ENCODE data around the gene CDHR2.
"Not testable (repeated sequence)": the region's sequence is repeated elsewhere in the genome, so short reads cannot be mapped to it uniquely, and the experiment has no call there.

The CDHR2 gene

DNA sequence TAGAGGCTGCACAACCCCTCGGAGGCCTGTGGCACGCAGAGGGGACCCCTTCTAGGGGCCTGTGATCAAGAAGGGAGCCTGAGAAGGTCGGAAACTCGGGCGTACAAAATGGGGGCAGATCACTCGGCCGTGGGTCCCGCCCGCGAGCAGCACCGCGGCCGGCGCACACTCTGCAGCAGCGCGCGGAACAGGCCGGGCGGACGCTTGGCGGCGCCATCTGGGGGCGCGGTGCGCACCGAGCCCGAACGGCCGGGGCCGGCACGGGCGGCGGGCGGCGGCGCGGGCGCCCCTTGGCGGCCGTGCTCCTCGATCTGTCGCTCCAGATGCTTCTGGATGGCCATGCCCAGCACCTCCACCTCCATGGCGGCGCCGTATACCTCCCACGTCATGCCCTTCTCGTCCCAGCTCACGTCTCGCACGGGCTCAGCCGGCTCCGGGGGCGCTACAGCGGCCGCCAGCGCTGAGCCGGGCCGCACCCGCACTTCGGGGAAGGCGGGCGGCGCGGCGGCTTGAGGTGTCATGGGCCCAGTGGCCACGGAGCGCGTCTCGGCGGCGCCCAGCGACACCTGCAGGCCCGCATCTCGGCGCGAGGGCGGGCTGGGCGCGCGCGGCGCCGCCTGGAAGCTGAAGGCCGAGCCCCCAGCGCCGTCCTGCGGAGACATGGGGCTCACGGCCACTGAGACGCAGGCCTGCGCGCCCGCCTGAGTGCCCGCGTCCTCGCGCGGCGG, 47.7 kb downstream of the CDHR2 start:
- peak; percentile 26 to 50 (median 34) for DNase-seq (ENCODE audit: low read depth in 3 of 3)

GRCh38 chr5:176597417-176598389, 48.6 kb downstream of the CDHR2 start:
- DNase-seq (ENCODE audit: low read depth in 3 of 3) = no peak

DNA sequence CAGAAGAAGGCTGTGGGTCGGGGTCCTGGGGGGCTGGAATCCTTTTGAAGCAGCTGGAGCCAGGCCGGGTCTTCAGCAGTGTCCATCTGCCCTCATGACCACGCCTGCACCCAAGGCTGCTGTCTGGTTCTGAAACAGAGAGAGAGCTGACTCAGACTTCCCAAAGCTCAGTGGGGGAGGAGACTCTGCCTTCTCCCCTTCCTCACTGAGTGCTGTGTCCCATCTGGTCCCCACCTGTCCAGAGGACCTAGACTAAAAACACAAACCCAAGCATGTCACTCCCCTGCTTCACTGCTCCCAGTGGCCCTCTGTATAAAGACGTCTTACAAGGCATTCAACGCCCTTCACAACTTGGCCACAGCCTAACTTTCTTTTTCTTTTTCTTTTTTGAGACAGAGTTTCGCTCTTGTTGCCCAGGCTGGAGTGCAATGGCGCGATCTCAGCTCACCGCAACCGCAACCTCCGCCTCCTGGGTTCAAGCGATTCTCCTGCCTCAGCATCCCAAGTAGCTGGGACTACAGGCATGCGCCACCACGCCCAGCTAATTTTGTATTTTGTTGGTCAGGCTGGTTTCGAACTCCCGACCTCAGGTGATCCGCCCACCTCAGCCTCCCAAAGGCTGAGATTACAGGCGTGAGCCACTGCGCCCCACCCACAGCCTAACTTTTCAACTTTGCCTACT, 50.7 kb downstream of the CDHR2 start:
- not testable (repeated sequence) for DNase-seq (ENCODE audit: low read depth in 3 of 3)

GRCh38 chr5:176601901-176602482, 52.9 kb downstream of the CDHR2 start:
- DNase-seq (ENCODE audit: low read depth in 3 of 3) = no peak

GRCh38 chr5:176603091-176603490, 53.9 kb downstream of the CDHR2 start:
- DNase-seq (ENCODE audit: low read depth in 3 of 3) = no peak

DNA sequence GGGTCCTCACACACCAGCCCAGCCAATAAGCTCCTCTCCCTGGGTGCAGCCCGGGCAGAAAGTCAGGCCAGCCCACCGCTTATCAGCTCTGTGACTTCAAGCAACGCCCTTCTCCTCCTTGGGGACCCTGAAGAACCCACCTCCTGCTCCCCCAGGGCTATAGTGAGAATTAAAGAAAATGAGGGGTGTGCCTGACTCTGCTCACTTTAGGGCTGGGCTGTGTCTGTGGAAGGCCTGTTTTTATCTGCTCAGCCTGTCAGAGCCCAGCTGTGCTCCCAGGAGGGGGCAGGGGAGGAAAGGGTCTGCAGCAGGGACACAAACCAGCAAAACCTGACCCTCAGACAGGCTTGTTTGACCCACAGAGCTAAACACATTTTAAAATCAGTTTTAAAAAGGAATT, 56.9 kb downstream of the CDHR2 start:
- DNase-seq (ENCODE audit: low read depth in 3 of 3) = no peak

- DNase-seq (ENCODE audit: low read depth in 3 of 3) = no peak
Observed at GRCh38 chr5:176606875-176607274, 57.7 kb downstream of the CDHR2 start.

DNA sequence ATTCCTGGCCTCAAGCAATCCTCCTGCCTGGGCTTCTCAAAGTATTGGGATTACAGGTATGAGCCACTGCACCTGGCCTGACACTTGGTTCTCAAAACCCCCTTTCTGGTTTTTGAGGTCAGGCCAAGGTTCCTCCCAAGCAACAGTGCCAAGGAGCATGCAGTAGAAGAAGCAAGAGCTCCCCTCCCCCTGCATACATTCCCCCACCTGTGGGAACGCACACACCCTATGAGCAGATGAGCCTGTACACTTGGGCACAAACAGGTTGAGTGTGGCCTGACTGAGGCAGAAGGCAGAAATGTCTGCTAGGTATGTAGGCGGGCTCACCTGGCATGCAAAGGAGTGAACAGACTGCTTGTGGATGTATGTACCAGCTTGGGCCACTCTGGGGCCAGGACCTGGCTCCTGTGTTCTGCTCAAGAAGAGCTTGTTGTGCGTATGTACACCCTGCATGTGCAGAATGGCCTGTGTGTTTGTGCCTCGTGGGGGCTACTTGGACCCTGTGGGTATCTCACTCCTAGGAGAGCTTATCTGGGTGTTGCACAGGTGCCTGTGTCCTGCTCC, 59.1 kb downstream of the CDHR2 start:
- DNase-seq (ENCODE audit: low read depth in 3 of 3) = no peak

DNA sequence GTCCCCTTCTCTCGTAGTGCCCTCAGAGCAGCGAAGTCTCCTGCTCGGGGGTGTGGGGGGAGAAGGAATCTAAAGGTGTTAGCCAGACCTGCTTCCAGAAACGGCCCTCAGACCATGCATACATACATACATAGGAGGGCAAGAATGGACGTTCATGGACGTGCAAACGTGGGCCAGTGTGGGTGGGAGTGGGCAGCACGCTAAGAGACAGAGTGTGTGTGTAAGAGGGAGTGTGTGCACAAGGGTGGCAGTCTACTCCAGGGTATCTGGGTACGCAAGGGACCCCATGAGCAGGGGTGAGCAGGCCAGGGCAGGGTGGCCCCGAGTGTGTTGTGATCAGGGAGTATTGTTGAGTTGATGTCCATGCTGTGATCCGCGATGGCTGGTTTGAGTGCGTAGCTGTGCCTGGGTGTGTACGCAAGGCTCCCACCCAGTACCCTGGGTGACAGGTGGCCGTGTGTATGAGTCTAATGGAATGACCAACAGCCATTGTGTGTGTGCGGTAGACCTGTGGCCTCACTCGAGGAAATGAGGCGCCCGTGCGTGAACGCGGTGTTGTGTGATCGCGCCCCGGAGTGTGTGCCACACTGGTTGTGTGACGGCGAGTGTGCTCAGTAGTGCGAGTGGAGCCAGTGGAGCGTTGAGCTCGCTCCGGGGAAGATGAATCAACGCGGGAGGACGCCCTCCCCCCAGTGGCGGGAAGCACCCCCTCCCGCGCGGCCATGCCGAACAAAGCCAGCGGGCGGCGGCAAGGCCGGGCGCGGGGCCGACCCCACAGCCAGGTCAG, 60.0 kb downstream of the CDHR2 start:
- no peak for DNase-seq (ENCODE audit: low read depth in 3 of 3)

DNA sequence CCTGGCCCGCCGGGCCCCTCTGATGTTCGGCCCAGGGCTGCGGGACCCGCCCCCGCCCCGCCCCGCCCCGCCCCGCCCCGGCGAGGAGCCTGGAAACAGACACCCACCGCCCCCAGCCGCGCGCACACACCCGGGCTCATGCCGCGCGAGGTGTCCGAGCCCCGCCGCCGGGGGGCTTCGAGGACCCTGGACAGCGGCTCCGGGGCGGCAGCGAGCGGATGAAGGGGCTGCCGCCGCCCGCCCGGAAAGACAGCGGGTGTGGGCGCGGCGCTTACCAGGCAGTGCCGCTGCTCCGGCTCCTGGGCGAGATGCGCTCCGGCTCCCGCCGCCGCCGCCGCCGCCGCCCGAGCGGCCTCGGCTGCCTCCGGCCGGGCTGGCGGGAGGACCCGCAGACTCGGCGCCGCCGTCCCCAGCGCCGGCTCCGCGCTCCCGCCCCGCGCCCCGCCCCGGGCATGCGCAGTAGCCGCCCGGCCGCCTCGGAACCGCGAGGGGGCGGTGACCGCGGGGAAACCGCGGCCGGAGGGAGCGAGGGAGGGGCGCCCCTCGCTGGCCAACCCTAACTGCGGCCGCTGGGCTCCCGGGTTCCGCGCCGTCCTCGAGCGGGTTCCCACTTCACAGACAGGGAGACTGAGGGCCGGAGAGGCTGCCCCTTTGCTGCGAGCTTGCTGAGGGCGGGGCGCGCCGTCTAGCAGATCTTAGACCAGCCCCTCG, 60.7 kb downstream of the CDHR2 start, which contains the start of gene GPRIN1:
Gene GPRIN1 (minus strand): TSS at position 433 of the 711 bp plus-strand sequence. CDS start 10,322 bp downstream, outside the sequence.
- DNase-seq (ENCODE audit: low read depth in 3 of 3) = peak in 1 of 3 donors; percentile 21

- no peak for DNase-seq (ENCODE audit: low read depth in 3 of 3)
Observed at GRCh38 chr5:176610435-176610773, 61.3 kb downstream of the CDHR2 start.

- peak in 1 of 3 donors; percentile 47 for DNase-seq (ENCODE audit: low read depth in 3 of 3)
Observed at GRCh38 chr5:176611435-176611834, 62.3 kb downstream of the CDHR2 start.

GRCh38 chr5:176612008-176612407, 62.9 kb downstream of the CDHR2 start:
- no peak for DNase-seq (ENCODE audit: low read depth in 3 of 3)

DNA sequence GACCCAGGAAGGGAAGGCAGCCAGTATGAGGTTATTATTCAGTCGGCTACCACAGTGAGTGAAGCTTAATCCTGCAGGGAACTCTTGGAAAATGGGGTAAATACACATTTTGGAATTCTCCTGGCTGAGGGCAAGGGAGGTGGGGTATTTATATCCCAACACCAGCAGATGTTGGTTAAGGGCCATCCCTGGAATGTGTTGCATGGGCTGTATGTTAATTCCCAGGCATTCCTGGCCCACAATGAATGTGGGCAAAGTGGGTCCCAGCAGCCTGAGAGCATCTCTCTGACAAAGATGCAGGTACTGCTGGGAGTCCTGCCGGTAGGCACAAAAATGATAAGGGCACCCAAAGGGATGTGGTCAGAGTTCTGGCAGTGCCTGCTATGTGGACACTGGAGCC, 63.7 kb downstream of the CDHR2 start:
- no peak for DNase-seq (ENCODE audit: low read depth in 3 of 3)

DNA sequence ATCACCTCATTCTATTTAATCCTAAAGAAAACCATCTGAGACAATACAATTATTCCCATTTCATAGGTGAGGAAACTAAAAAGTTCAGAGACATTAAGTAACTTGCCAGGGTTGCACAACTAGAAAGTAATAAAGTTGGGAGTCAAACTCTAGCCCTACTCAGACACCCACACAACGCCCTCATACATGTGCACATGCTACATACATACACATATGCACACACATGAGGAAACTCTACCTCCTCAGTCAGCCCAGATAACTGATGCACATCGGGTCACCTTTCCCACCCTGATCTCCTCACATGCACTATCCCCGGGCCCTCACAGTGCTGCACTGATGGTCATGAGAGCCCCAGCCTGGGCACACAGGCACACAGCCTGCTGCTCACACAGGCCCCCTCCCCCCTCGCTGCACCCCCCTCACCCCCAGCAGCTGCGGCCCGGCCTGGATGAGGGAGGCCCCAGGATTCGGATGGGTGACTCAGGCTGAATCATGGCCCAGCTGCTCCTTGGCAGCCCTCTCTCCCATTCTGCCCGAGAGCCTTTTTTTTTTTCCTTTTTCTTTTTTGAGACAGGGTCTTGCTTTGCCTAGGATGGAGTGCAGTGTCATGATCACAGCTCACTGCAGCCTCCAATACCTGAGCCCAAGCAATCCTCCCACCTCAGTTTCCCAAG, 65.8 kb downstream of the CDHR2 start:
- DNase-seq (ENCODE audit: low read depth in 3 of 3) = no peak

DNA sequence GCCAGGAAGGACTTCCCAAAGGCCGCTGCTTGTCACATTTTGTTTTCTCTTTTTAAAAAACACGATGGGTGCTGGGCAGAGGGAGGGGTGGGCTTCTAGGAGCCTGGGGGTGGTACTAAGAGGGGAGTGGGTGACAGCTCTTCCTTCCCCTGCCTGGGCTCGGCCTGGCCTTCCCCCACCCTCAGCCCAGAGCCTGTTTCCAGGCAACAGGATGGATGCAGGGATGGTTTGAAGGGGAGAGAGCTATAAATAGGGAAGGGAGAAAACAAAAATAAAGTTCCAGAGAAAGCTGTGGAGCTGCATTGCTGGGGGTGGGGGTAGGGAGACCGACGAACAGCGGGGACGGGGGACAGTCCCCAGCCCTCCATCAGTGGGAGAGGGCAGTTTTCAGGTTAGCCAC, 67.4 kb downstream of the CDHR2 start:
- DNase-seq (ENCODE audit: low read depth in 3 of 3) = no peak

GRCh38 chr5:176618783-176619182, 69.6 kb downstream of the CDHR2 start:
- no peak for DNase-seq (ENCODE audit: low read depth in 3 of 3)

DNA sequence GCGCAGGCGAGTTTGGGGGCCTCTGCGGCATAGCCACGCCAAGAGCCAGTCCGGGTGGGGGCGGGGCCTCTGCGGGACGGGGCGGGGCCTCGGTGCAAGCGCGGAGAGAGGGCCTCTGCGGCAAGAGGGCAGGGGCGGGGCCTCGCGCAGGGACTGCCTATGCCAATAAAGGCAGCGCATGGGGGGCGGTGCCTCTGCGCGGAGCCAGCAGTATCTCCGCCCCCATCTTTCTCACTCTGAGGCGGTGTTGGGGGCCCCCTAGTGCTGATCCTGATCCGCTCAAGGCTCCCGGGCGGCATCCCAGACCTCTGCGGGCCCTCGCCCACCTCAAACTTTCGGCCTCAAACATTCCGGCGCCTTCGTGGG, 70.0 kb downstream of the CDHR2 start:
- DNase-seq (ENCODE audit: low read depth in 3 of 3) = peak; percentile 65 to 86 (median 83)

DNA sequence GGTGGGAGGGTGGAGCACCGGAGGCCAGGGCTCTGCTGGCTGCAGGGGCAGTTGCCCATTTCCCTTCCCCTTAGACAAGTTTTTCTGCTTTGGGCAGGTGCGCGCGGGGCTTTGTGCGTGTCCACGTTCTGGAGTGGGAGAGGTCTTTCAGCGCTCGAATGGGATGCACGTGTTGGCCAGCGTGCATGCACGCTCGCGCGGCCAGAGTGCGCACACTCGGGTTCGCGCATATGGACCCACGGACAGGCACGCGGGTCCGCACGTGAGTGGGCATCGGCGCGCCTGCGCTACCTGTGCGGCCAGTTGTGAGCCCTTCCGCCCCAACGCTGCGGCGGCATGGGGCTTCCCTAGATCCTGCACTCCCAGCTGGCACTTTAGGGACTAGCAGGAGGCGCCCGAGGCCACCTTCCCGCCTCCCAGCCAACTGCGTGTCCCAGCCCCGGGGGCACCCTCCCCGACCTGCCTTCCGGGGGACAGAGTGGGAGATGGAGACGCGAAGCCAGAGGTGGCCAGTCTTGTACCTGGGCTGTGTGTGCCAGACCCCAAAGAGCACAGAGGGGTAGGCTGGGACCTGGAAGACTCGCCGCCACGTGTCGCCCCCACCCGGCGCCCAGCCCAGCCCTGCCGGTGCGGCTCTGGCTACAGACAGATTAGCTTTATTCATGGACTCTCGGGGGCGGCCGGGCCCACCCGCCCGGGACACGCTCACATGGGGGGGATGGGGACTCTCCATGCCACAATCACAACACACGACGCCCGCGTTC, 70.6 kb downstream of the CDHR2 start:
- no peak for DNase-seq (ENCODE audit: low read depth in 3 of 3)
